WERI-Rb-1 (cell line): ENCODE data around the gene STUM.
"Not testable (repeated sequence)": the region's sequence is repeated elsewhere in the genome, so short reads cannot be mapped to it uniquely, and the experiment has no call there.

Experiments used
- DNase-seq: peaks from one replicate; pipeline ENCODE4 v3.0.0-alpha.2; 2020
- H3K27ac ChIP-seq: fragments of 250-450 bp; sonication (Bioruptor Pico); 2 replicates; pipeline ENCODE4 v1.5.1; 2020; ENCODE audit warnings: mild to moderate bottlenecking, moderate library complexity
- H3K27me3 ChIP-seq: fragments of 250-450 bp; sonication (Bioruptor Pico); 2 replicates; pipeline ENCODE4 v1.5.1; 2021; ENCODE audit warnings: mild to moderate bottlenecking, low read depth, moderate library complexity; ENCODE audit not compliant: insufficient read depth, severe bottlenecking
- H3K36me3 ChIP-seq: fragments of 250-450 bp; sonication (Bioruptor Pico); 2 replicates; pipeline ENCODE4 v1.5.1; 2020; ENCODE audit warnings: mild to moderate bottlenecking, moderate library complexity
- H3K4me3 ChIP-seq: 2 replicates; pipeline ENCODE4 v1.5.1; 2011; ENCODE audit warnings: low read depth, mild to moderate bottlenecking, control low read depth, low read length
- H3K9me3 ChIP-seq: fragments of 250-450 bp; sonication (Bioruptor Pico); 2 replicates; pipeline ENCODE4 v1.5.1; 2021; ENCODE audit warnings: mild to moderate bottlenecking, moderate library complexity; ENCODE audit not compliant: severe bottlenecking
- CTCF ChIP-seq: IDR thresholded peaks from 2 replicates; pipeline ENCODE4 v1.5.1; 2011; ENCODE audit warnings: low read depth, mild to moderate bottlenecking, control low read depth, inconsistent platforms, low read length

The STUM gene

DNA sequence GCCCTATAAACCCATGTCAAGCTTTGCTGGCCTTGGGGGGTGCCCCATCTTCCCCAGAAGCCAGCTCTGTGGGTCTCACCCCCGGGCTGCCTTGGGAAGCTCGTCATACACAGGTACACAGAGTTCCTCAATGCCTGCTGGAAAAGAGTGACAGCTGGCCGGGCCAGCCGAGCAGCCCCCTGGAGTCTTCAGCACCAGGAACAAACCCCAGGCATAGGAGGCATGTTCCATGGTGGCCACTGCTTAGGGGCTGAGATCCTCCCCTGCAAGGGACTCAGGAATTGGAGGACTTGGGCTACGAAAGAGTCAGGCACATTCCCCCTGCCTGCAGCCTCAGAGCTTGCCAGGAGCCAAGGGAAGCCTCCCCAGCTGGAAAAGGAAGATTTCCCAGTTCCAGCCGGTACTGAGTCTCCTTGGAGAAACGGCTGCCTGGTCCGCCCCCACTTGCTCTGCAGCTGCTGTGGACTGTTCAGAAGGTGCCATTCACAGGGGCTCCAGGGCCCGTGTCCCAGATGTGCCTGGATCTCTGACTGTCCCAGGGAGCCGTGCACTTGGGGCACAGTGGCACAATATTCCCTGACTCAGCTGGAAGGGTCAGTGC lies 89.5 kb downstream of the STUM start:
- DNase-seq: no peak
- no peak for TF ChIP-seq CTCF
- H3K27ac ChIP-seq: no peak overlapping the region
- H3K4me3 ChIP-seq: no peak overlapping the region
- H3K27me3 ChIP-seq: no peaks in the 10 kb centered on the region
- H3K9me3 ChIP-seq: no peaks in the 10 kb centered on the region
- H3K36me3 ChIP-seq: no peaks in the 10 kb centered on the region

GRCh38 chr1:226638608-226639007 lies 90.0 kb downstream of the STUM start:
- no peak for TF ChIP-seq CTCF
- Histone ChIP-seq H3K36me3 (no peaks in the 10 kb centered on the region), H3K27me3 (no peaks in the 10 kb centered on the region), H3K27ac (no peak overlapping the region), H3K4me3 (no peak overlapping the region), H3K9me3 (no peaks in the 10 kb centered on the region)
- DNase-seq: no peak

GRCh38 chr1:226639206-226639605 lies 90.6 kb downstream of the STUM start:
- not testable (repeated sequence) for H3K27ac ChIP-seq, H3K27me3 ChIP-seq, H3K4me3 ChIP-seq, DNase-seq, H3K36me3 ChIP-seq, H3K9me3 ChIP-seq

GRCh38 chr1:226639631-226640061 lies 91.1 kb downstream of the STUM start:
- Histone ChIP-seq H3K27ac (no peak overlapping the region), H3K9me3 (no peaks in the 10 kb centered on the region), H3K27me3 (no peaks in the 10 kb centered on the region), H3K36me3 (no peaks in the 10 kb centered on the region), H3K4me3 (no peak overlapping the region)
- DNase-seq: no peak
- no peak for TF ChIP-seq CTCF

DNA sequence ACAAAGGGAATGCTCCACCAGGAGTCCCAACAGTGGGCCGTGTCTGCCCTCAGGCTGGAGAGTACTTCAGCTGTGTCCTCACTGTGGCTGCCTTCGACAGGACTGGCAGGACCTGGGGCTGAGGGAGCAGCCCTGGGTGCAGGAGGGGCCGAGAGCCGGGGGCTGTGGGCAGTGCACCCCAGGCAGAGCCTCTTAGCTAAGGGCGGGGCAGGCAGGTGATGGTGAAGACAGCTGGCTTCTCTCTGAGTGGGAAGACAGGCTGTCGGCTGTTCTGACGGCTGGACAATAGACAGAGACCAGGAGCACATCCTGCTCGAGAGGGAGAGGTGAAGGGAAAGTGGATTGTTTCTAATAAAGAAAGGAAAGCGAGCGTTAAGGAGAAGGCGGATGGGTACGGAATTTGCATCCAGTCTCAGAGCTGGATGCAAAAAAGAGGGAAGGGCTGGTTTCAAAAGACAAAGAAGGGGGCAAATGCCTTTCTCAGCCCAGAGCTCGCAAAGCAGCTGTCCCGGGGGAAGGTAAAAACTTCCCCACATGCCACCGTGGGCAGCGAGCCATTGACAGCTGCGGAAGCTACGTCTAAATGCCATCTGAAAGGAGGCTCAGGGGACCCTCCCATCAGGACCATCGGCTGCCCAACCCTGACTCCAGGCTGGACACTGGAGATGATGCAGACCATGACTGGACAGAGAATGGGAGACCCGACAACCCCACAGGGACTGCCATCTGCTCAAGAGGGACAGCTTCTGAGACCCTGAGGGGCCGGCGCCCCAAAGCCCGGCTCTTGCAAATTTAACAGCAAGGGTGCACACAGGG lies 92.0 kb downstream of the STUM start:
- no peaks in the 10 kb centered on the region for H3K27me3 ChIP-seq
- no peak for DNase-seq

More for the DNA sequence above, 92.0 kb downstream of the STUM start:
- H3K36me3 ChIP-seq: no peaks in the 10 kb centered on the region
- H3K4me3 ChIP-seq: no peak overlapping the region
- no peaks in the 10 kb centered on the region for H3K9me3 ChIP-seq
- H3K27ac ChIP-seq: no peak overlapping the region
- TF ChIP-seq CTCF: no peak
